8988T (cell line): ENCODE measurements around the gene MYRF.
A peak's percentile ranks its signal among the peaks of the same experiment; 100 is the strongest.

Experiments
- DNase-seq: peaks from one replicate; pipeline ENCODE4 v3.0.0; 2011

The MYRF gene

GRCh38 chr11:61799665-61800284 lies 47.3 kb downstream of the MYRF start:
- no peak for DNase-seq

GRCh38 chr11:61800331-61801281 lies 48.2 kb downstream of the MYRF start:
- no peak for DNase-seq

GRCh38 chr11:61802605-61803004 lies 50.2 kb downstream of the MYRF start:
- no peak for DNase-seq

GRCh38 chr11:61803889-61804647 lies 51.6 kb downstream of the MYRF start:
- no peak for DNase-seq

GRCh38 chr11:61805146-61805545 lies 52.7 kb downstream of the MYRF start:
- no peak for DNase-seq

GRCh38 chr11:61806785-61807184 lies 54.3 kb downstream of the MYRF start:
- DNase-seq: no peak

- no peak for DNase-seq
Observed at GRCh38 chr11:61810671-61811175, 58.3 kb downstream of the MYRF start.

- DNase-seq: no peak
Observed at GRCh38 chr11:61811831-61812230, 59.4 kb downstream of the MYRF start.

GRCh38 chr11:61812736-61813411 lies 60.4 kb downstream of the MYRF start:
- DNase-seq: no peak

GRCh38 chr11:61814247-61814957 lies 62.0 kb downstream of the MYRF start:
- DNase-seq: no peak

GRCh38 chr11:61814958-61815789 lies 62.7 kb downstream of the MYRF start:
- peak; percentile 86 for DNase-seq

- peak; percentile 72 for DNase-seq
Observed at GRCh38 chr11:61815790-61816735, 63.6 kb downstream of the MYRF start.

- peak; percentile 98 for DNase-seq
Observed at GRCh38 chr11:61816736-61817455, 64.5 kb downstream of the MYRF start, which contains the start of gene FADS1. Gene FADS1 (minus strand): TSS chr11:61817003. CDS start chr11:61816929, 74 bp downstream.

GRCh38 chr11:61817471-61818202 lies 65.2 kb downstream of the MYRF start:
- no peak for DNase-seq

GRCh38 chr11:61820174-61820573 lies 67.7 kb downstream of the MYRF start:
- DNase-seq: no peak

- DNase-seq: no peak
Observed at GRCh38 chr11:61826930-61827570, 74.6 kb downstream of the MYRF start.

GRCh38 chr11:61827571-61828378 lies 75.3 kb downstream of the MYRF start, which contains the start of gene FADS2:
Gene FADS2 (plus strand): TSS chr11:61828300. CDS start chr11:61828391, 91 bp downstream.
- DNase-seq: no peak
